ENCODE measurements around the gene SSR4.

SSR4 gene

DNA sequence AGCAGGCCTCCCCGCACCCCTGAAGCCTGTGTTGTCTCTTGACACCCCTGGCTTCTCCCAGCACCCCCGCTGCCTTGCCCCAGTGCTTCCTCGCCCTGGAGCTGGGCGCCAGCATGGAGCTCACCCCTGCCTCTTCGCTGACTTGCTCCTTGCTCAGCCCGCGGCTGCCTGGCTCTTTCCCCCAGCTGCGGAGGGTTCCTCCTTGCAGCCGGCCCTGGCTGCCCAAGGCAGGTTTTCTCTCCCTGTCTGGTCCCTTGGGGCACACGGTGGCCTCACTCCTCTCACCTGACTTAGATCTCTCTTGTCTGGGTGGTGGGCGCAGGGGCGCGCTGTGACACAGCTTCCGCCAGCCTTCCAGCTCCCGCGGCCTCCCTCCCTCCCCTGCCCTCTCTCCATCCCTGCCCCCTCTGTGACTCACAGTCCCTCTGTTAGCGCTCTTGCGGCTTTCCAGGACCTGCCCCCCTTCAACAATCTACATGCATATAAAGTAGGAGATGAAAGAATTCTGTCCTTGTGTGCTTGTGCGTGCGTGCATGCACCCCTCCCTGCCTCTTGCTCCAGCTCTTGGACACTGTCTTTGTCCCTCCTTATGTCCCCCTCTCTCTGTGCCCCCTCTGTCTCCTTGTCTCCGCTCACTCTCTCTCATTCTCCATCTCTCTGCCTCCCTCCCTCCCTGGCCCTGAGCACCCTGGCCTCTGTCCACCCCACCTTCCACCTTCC is 28.2 kb upstream of the SSR4 start (continued):
- peak; percentile 92 for TF ChIP-seq ZNF341 (tag by site-specific recombination; IDR thresholded peaks at IDR 0.05; ENCODE audit: low read depth)
- TF ChIP-seq GLIS1 (tag by site-specific recombination; IDR thresholded peaks at IDR 0.05) = peak; percentile 70
- peak; percentile 38; the same call in 1 of the 2 replicates for TF ChIP-seq SP2 (tag by site-specific recombination; IDR thresholded peaks at IDR 0.05)
- TF ChIP-seq, protein P1, sequence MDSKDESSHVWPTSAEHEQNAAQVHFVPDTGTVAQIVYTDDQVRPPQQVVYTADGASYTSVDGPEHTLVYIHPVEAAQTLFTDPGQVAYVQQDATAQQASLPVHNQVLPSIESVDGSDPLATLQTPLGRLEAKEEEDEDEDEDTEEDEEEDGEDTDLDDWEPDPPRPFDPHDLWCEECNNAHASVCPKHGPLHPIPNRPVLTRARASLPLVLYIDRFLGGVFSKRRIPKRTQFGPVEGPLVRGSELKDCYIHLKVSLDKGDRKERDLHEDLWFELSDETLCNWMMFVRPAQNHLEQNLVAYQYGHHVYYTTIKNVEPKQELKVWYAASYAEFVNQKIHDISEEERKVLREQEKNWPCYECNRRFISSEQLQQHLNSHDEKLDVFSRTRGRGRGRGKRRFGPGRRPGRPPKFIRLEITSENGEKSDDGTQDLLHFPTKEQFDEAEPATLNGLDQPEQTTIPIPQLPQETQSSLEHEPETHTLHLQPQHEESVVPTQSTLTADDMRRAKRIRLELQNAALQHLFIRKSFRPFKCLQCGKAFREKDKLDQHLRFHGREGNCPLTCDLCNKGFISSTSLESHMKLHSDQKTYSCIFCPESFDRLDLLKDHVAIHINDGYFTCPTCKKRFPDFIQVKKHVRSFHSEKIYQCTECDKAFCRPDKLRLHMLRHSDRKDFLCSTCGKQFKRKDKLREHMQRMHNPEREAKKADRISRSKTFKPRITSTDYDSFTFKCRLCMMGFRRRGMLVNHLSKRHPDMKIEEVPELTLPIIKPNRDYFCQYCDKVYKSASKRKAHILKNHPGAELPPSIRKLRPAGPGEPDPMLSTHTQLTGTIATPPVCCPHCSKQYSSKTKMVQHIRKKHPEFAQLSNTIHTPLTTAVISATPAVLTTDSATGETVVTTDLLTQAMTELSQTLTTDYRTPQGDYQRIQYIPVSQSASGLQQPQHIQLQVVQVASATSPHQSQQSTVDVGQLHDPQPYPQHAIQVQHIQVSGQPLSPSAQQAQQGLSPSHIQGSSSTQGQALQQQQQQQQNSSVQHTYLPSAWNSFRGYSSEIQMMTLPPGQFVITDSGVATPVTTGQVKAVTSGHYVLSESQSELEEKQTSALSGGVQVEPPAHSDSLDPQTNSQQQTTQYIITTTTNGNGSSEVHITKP (tag by site-specific recombination; IDR thresholded peaks at IDR 0.05) = peak; percentile 47; the same call in 1 of the 2 replicates
- TF ChIP-seq, protein P2, sequence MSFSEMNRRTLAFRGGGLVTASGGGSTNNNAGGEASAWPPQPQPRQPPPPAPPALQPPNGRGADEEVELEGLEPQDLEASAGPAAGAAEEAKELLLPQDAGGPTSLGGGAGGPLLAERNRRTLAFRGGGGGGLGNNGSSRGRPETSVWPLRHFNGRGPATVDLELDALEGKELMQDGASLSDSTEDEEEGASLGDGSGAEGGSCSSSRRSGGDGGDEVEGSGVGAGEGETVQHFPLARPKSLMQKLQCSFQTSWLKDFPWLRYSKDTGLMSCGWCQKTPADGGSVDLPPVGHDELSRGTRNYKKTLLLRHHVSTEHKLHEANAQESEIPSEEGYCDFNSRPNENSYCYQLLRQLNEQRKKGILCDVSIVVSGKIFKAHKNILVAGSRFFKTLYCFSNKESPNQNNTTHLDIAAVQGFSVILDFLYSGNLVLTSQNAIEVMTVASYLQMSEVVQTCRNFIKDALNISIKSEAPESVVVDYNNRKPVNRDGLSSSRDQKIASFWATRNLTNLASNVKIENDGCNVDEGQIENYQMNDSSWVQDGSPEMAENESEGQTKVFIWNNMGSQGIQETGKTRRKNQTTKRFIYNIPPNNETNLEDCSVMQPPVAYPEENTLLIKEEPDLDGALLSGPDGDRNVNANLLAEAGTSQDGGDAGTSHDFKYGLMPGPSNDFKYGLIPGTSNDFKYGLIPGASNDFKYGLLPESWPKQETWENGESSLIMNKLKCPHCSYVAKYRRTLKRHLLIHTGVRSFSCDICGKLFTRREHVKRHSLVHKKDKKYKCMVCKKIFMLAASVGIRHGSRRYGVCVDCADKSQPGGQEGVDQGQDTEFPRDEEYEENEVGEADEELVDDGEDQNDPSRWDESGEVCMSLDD (tag by site-specific recombination; IDR thresholded peaks at IDR 0.05) = peak; percentile 54; the same call in 1 of the 2 replicates
- TF ChIP-seq KLF7 (tag by site-specific recombination; IDR thresholded peaks at IDR 0.05; ENCODE audit: borderline replicate concordance) = no peak
- 0 out of 2 replicates have a peak, but pooled peaks have one; percentile 50 for TF ChIP-seq SP7 (tag by site-specific recombination; IDR thresholded peaks at IDR 0.05)
- TF ChIP-seq, protein P3, sequence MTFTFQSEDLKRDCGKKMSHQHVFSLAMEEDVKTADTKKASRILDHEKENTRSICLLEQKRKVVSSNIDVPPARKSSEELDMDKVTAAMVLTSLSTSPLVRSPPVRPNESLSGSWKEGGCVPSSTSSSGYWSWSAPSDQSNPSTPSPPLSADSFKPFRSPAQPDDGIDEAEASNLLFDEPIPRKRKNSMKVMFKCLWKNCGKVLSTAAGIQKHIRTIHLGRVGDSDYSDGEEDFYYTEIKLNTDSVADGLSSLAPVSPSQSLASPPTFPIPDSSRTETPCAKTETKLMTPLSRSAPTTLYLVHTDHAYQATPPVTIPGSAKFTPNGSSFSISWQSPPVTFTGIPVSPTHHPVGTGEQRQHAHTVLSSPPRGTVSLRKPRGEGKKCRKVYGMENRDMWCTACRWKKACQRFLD (tag by site-specific recombination; IDR thresholded peaks at IDR 0.05) = no peak
- 0 out of 2 replicates have a peak, but pooled peaks have one; percentile 42 for TF ChIP-seq ZBTB8A (tag by site-specific recombination; IDR thresholded peaks at IDR 0.05)
- peak; percentile 38 for TF ChIP-seq ZFHX2 (tag by site-specific recombination; conservative IDR thresholded peaks at IDR 0.05)
- 0 out of 2 replicates have a peak, but pooled peaks have one; percentile 23 for TF ChIP-seq ZFP69B (tag by site-specific recombination; IDR thresholded peaks at IDR 0.05)
- no peak for TF ChIP-seq ZNF311 (tag by site-specific recombination; IDR thresholded peaks at IDR 0.05; ENCODE audit: borderline replicate concordance)
- TF ChIP-seq ZNF335 (tag by site-specific recombination; conservative IDR thresholded peaks at IDR 0.05) = peak; percentile 56
- no peak for TF ChIP-seq ZNF423 (tag by site-specific recombination; IDR thresholded peaks at IDR 0.05)
- peak; percentile 77; the same call in 1 of the 2 replicates for TF ChIP-seq ZIC2 (tag by site-specific recombination; IDR thresholded peaks at IDR 0.05)
- TF ChIP-seq ZNF184 (tag by site-specific recombination; IDR thresholded peaks at IDR 0.05) = no peak
- TF ChIP-seq ZNF792 (tag by site-specific recombination; IDR thresholded peaks at IDR 0.05) = no peak
- peak; percentile 59 for TF ChIP-seq WT1 (tag by site-specific recombination; IDR thresholded peaks at IDR 0.05)
- TF ChIP-seq ZNF701 (tag by site-specific recombination; IDR thresholded peaks at IDR 0.05) = no peak
- TF ChIP-seq MYNN (tag by site-specific recombination; IDR thresholded peaks at IDR 0.05; ENCODE audit: borderline replicate concordance) = no peak
- TF ChIP-seq, protein P4, sequence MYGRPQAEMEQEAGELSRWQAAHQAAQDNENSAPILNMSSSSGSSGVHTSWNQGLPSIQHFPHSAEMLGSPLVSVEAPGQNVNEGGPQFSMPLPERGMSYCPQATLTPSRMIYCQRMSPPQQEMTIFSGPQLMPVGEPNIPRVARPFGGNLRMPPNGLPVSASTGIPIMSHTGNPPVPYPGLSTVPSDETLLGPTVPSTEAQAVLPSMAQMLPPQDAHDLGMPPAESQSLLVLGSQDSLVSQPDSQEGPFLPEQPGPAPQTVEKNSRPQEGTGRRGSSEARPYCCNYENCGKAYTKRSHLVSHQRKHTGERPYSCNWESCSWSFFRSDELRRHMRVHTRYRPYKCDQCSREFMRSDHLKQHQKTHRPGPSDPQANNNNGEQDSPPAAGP (tag by site-specific recombination; IDR thresholded peaks at IDR 0.05) = peak; percentile 82
- TF ChIP-seq ZBTB20 (tag by site-specific recombination; IDR thresholded peaks at IDR 0.05) = peak; percentile 35; the same call in 1 of the 2 replicates
